Left renal pelvis (tissue), 4 donors: ENCODE data around the gene CTNNA2. TPM values are rescaled to one million over a fixed set of nuclear protein-coding genes. Genes with fewer than 3 reads are reported as not detected.

ENCODE experiments used
- DNase-seq, 4 donors: peaks; one replicate each; pipeline ENCODE4 v3.0.0-alpha.2; 2013; ENCODE audit warnings: low read depth in 4 of 4, low spot score in 3 of 4
- polyA plus RNA-seq, 4 donors: library from polyadenylated mRNA; unstranded; fragments of 120-200 nt; gene quantifications; one replicate each; pipeline ENCODE4 v1.2.1, GENCODE V29; 2013; ENCODE audit not compliant: insufficient read length in 4 of 4

CTNNA2 gene
- polyA plus RNA-seq, 4 donors = 3.4 to 23.1 (median 5.3) TPM

DNA sequence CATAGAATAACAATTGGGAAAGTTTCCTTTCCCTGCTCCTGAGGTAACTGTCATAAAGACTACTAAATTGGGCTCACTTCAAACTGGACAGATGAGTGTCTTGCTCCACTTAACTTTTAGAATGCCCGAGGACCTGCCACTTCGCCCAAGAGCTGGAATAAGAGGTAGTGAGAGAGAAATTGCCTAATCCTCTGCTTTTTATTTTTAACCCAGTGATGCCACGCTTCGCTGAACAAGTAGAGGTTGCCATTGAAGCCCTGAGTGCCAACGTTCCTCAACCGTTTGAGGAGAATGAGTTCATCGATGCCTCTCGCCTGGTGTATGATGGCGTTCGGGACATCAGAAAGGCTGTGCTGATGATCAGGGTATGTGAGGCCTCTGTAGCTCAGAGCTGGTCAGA, 1061.1 kb downstream of the CTNNA2 start:
- no peak for DNase-seq

GRCh38 chr2:80579756-80580155, 1066.9 kb downstream of the CTNNA2 start:
- DNase-seq = no peak

DNA sequence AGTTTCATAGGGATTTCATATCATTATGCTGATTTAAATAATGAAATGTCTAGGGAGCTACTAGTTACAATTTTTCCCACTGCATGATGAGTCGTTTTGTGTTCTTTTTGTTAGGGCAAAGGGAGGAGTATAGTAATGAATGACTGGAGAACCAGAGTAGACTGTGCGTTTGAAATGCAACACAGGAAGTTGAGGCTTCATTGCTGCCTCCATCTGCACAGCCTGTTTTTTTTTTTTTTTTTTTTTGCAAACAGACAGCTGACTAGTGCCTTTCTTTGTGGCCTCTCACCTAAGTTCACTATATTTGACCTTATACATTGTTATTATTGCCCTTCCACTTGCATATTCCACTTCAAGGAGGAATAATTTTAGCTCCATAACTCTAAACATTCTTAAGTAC, 1078.4 kb downstream of the CTNNA2 start:
- DNase-seq = no peak

DNA sequence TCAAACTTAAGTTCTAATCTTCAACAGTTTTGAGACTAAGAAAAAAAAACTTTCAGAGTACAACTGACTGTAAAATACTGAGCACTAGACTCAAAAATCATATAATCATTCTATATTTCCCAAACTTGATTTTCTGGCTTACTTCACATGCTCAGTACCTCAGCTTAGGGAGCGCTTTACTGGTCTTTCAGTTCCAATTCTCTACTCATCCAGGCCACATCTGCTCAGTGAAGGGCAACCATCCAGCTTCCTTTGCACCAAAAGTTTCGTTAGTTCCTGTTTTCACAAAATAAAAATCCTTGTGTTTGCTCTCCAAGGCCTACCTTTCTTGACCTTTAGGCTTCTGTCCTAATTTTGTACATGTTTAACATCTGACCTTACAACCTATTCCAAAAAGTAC, 1079.3 kb downstream of the CTNNA2 start:
- DNase-seq = no peak

DNA sequence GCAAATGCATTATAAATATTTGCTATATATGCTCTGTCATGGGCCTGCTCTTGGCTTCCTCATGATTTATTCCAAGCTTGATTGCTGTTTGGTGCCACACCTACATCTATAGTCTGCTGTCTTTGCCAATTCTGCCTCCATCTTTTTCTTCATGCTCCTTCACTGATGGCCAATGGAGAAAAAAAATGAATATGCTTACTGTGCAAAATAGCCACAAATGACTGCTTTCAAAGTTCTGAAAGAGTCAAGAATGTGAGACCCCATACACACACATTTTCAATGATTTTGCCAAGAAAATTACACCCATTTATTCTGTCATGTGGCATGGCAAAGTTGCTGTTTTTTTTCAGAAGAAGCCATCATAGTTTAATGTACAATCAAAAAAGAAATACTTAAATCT, 1097.3 kb downstream of the CTNNA2 start:
- no peak for DNase-seq

GRCh38 chr2:80621656-80622055, 1108.8 kb downstream of the CTNNA2 start:
- no peak for DNase-seq

DNA sequence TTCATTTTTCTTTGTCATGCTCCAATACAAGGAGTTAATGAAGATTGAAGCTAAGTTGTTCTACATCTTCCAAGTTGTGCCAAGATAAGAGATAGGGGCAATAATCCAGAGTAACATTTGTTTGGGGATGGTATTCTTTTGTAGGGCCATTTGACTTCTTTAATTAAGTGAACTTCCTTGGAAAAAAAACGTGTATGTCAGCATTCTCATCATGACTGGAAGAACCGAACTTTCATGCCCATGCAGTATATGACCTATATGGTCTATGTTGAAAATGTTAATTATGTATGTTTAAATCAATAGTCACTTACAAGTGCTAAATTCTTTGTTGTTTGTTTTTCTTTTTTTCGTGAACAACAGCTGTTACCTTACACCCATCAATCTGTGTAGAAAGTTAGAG, 1111.2 kb downstream of the CTNNA2 start:
- DNase-seq = no peak

DNA sequence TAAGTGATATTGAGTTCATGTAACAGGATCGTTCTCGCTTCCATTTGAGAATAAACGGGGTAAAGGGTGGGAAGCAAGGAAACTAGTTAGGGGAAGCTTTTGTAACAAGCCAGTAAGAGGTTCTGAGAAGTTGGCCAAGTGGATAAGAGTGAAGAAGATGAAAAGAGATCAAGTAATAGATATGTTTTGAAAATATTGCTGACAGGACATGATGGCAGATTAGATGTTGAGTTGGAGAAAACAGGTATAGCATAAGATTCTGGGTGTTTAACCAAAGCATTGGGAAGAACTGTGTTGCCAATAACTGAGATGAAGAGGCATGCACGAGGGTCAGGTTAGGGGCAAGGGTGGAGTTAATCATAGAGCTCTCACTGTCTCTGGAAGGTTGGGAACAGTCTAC, 1121.7 kb downstream of the CTNNA2 start:
- no peak for DNase-seq

DNA sequence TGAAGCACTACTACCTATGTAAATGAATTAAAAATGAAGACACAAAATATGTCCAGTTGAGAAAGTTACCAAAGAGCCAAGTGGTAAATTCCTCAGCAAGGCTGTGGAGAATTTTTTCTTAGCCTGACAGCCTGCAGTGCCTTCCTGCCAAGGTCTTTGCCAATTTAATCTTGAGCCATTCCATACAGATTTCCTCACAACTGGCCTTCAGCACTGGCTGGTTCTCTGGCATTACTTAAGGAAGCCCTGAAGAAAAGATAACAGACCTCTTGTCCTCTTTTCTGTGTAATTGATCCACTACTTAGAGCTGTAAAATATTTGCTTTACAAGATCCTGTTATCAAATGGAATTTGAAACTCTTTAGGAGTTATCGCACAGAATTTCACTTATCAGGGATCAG, 1125.9 kb downstream of the CTNNA2 start:
- no peak for DNase-seq

DNA sequence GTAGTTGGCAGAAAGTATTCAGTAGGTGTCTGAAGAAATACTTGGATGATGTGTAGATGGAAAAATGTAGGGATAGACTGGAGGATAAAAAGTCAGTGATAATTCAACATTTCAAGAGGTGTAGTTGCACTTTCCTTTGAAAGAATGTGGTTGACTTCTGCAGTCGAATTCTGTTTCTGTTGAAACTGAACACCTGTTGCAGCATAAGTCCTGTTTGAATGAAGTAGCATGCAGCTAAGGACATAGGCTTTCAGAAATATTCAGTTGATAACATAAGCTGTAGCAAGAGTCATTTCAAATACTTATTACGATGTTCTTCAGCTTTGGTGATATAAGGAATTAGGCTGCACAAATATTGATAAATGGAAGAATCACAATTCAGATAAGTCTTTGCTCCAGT, 1129.6 kb downstream of the CTNNA2 start:
- DNase-seq = no peak

- DNase-seq = no peak
Measured at GRCh38 chr2:80643598-80643997, 1130.7 kb downstream of the CTNNA2 start.

GRCh38 chr2:80651435-80651834, 1138.6 kb downstream of the CTNNA2 start:
- no peak for DNase-seq

DNA sequence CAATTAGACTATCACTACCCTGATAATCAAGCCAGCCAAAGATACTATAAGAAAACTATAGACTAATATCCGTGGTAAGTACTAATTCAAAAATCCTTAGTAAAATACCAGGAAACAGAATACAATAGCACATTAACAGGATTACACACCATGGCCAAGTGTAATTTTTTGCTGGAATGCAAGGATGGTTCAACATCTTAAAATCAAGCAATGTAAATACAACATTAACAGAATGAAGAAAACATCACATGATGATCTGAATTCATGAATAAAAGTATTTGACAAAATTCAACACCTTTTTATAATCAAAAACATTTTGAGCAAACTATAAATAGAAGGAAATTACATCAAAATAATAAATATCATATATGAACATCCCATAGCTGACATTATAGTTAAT, 1142.4 kb downstream of the CTNNA2 start:
- no peak for DNase-seq

- DNase-seq = no peak
Measured at GRCh38 chr2:80670763-80671162, 1157.9 kb downstream of the CTNNA2 start.

- no peak for DNase-seq
Measured at GRCh38 chr2:80687524-80687923, 1174.7 kb downstream of the CTNNA2 start.

DNA sequence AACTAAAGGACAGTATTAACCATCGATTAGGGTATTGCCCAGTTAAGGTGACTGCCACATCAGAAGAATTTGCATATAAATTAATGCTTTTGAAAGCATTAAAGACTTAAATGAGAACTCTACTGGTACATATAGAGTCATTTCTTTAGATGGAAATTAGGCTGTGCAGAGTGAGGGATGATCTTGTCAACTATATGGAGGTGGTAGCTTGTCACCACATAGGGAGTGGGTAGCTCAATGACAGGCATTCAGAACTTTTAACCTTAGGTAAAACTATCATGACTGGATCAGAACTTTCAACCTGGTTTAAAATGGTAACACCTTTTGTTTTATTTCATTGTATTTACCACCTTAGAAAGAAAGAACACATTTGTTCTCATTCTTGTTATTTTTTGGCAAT, 1176.3 kb downstream of the CTNNA2 start:
- DNase-seq = no peak
